Measurements from ENCODE around the gene BST2. TPM values are rescaled to one million over a fixed set of nuclear protein-coding genes. Genes with fewer than 3 reads are reported as not detected.

The BST2 gene
- polyA plus RNA-seq, 1 donor (not counting 4 experiments of a cell fraction or from before 2014, with no cell fraction given): 4.4 TPM

DNA sequence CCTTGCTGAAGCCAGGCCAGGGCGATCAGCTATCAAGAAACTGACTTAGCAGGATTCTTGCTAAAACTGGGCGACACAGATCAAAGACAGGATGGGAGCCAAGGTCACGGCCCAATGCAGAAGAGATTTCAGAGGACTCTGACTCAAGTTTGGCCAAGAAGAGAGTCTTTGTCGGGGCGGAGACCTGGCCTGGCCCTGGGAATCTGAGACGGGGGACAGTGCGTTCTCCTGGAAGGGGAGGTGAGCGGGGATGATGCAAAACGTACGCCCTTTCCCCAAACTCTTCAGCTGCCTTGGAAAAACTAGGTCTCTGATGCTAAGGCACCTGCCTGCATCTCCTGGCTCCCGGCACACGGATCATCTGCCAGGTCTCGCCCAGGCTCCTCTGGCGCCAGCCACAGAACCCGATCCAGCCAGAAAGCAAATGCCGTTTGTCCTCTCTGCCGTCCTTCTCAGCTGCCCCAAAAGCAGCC is 24.2 kb upstream of the BST2 start:
- Histone ChIP-seq H3K4me1 (ENCODE audit: control insufficient read depth, extremely low read depth, insufficient read depth, low read length) (no peaks in the 10 kb centered on the region), H3K79me2 (ENCODE audit: control insufficient read depth, insufficient read depth, low read length) (no peaks in the 10 kb centered on the region), H2AFZ (ENCODE audit: control insufficient read depth, low read length) (no peak overlapping the region), H3K9me1 (ENCODE audit: control insufficient read depth, extremely low read depth, insufficient read depth, low read length) (no peaks in the 10 kb centered on the region), H3K27ac (ENCODE audit: control insufficient read depth, insufficient read depth, low read length) (no peak overlapping the region), H3K9ac (ENCODE audit: control insufficient read depth, extremely low read depth, insufficient read depth, low read length) (no peak overlapping the region), H3K4me2 (ENCODE audit: control insufficient read depth, extremely low read depth, insufficient read depth, low read depth, low read length) (no peak overlapping the region), H3K27me3 (ENCODE audit: control insufficient read depth, extremely low read depth, insufficient read depth, low read length) (peaks cover 3% of the 10 kb centered on the region), H4K20me1 (ENCODE audit: control insufficient read depth, extremely low read depth, insufficient read depth, low read length) (no peaks in the 10 kb centered on the region), H3K36me3 (ENCODE audit: control insufficient read depth in 2 of 2, extremely low read depth in 1 of 2, insufficient read depth in 2 of 2, low read length in 2 of 2) (no peaks in the 10 kb centered on the region), H3K9me3 (ENCODE audit: control insufficient read depth, low read depth, low read length) (no peaks in the 10 kb centered on the region), H3K4me3 (ENCODE audit: control insufficient read depth in 2 of 3, extremely low read depth in 1 of 3, insufficient read depth in 2 of 3, low read depth in 1 of 3, low read length in 3 of 3) (no peak overlapping the region)
- dilution Hi-C loops (cut with MboI; ENCODE audit: extremely low pct_ligation_motif_present, low sequenced_read_pairs): no loop called here
- FAIRE-seq: no peak
- DNase-seq (ENCODE audit: low read depth, low spot score): no peak
- no peak for TF ChIP-seq EZH2 (IDR thresholded peaks at IDR 0.05; ENCODE audit: low read length)
- TF ChIP-seq, protein P1, sequence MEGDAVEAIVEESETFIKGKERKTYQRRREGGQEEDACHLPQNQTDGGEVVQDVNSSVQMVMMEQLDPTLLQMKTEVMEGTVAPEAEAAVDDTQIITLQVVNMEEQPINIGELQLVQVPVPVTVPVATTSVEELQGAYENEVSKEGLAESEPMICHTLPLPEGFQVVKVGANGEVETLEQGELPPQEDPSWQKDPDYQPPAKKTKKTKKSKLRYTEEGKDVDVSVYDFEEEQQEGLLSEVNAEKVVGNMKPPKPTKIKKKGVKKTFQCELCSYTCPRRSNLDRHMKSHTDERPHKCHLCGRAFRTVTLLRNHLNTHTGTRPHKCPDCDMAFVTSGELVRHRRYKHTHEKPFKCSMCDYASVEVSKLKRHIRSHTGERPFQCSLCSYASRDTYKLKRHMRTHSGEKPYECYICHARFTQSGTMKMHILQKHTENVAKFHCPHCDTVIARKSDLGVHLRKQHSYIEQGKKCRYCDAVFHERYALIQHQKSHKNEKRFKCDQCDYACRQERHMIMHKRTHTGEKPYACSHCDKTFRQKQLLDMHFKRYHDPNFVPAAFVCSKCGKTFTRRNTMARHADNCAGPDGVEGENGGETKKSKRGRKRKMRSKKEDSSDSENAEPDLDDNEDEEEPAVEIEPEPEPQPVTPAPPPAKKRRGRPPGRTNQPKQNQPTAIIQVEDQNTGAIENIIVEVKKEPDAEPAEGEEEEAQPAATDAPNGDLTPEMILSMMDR (optimal IDR thresholded peaks at IDR 0.05 in 1 of 3, IDR thresholded peaks at IDR 0.05 in 1 of 3, conservative IDR thresholded peaks at IDR 0.05 in 1 of 3; ENCODE audit: extremely low read depth in 1 of 3, insufficient read depth in 2 of 3, low read length in 3 of 3): no peak

- no peaks in the 10 kb centered on the region for H4K20me1 ChIP-seq (ENCODE audit: control insufficient read depth, extremely low read depth, insufficient read depth, low read length)
- H3K27me3 ChIP-seq (ENCODE audit: control insufficient read depth, extremely low read depth, insufficient read depth, low read length): peaks cover under 1% of the 10 kb centered on the region
- TF ChIP-seq, protein P1 (optimal IDR thresholded peaks at IDR 0.05 in 1 of 3, IDR thresholded peaks at IDR 0.05 in 1 of 3, conservative IDR thresholded peaks at IDR 0.05 in 1 of 3; ENCODE audit: extremely low read depth in 1 of 3, insufficient read depth in 2 of 3, low read length in 3 of 3): peak; percentile 20 to 67 (median 67)
- TF ChIP-seq EZH2 (IDR thresholded peaks at IDR 0.05; ENCODE audit: low read length): no peak
- FAIRE-seq (no peak), DNase-seq (ENCODE audit: low read depth, low spot score) (no peak)
- H3K4me2 ChIP-seq (ENCODE audit: control insufficient read depth, extremely low read depth, insufficient read depth, low read depth, low read length): no peak overlapping the region
- no peak overlapping the region for H3K4me3 ChIP-seq (ENCODE audit: control insufficient read depth in 2 of 3, extremely low read depth in 1 of 3, insufficient read depth in 2 of 3, low read depth in 1 of 3, low read length in 3 of 3)
- H3K27ac ChIP-seq (ENCODE audit: control insufficient read depth, insufficient read depth, low read length): no peak overlapping the region
- no peaks in the 10 kb centered on the region for H3K79me2 ChIP-seq (ENCODE audit: control insufficient read depth, insufficient read depth, low read length)
- peaks cover 0 to 4% of the 10 kb centered on the region in 2 experiments for H3K36me3 ChIP-seq (ENCODE audit: control insufficient read depth in 2 of 2, extremely low read depth in 1 of 2, insufficient read depth in 2 of 2, low read length in 2 of 2)
- no peak overlapping the region for H3K9ac ChIP-seq (ENCODE audit: control insufficient read depth, extremely low read depth, insufficient read depth, low read length)
- dilution Hi-C loops (cut with MboI; ENCODE audit: extremely low pct_ligation_motif_present, low sequenced_read_pairs): no loop called here
- H3K9me1 ChIP-seq (ENCODE audit: control insufficient read depth, extremely low read depth, insufficient read depth, low read length): no peaks in the 10 kb centered on the region
- no peaks in the 10 kb centered on the region for H3K9me3 ChIP-seq (ENCODE audit: control insufficient read depth, low read depth, low read length)
- H2AFZ ChIP-seq (ENCODE audit: control insufficient read depth, low read length): no peak overlapping the region
- H3K4me1 ChIP-seq (ENCODE audit: control insufficient read depth, extremely low read depth, insufficient read depth, low read length): peaks cover 3% of the 10 kb centered on the region
Observed at GRCh38 chr19:17424743-17425365, 19.4 kb upstream of the BST2 start.
